ENCODE data around the gene FMNL3. TPM values are rescaled to one million over a fixed set of nuclear protein-coding genes. Genes with fewer than 3 reads are reported as not detected.

Gene FMNL3
- total RNA-seq, 1 experiment from 2014 or later: 11.4 TPM

GRCh38 chr12:49632986-49633702, 74.1 kb downstream of the FMNL3 start:
- Histone ChIP-seq H3K36me3 (ENCODE audit: insufficient read depth, low read length) (no peaks in the 10 kb centered on the region), H3K4me3 (ENCODE audit: low read length) (no peak overlapping the region), H2AFZ (ENCODE audit: low read length) (no peak overlapping the region), H3K79me2 (ENCODE audit: low read length) (no peaks in the 10 kb centered on the region), H3K9ac (ENCODE audit: low read length) (no peak overlapping the region), H3K27ac (ENCODE audit: low read length) (no peak overlapping the region), H3K9me2 (replicated peaks; ENCODE audit: insufficient read depth, low read length) (no peaks in the 10 kb centered on the region), H3K4me2 (ENCODE audit: low read depth, low read length, poor library complexity, severe bottlenecking) (no peak overlapping the region), H3K27me3 (ENCODE audit: low read length) (no peaks in the 10 kb centered on the region), H3K9me3 (ENCODE audit: low read length) (no peaks in the 10 kb centered on the region), H3K4me1 (ENCODE audit: low read length) (no peaks in the 10 kb centered on the region), H4K20me1 (ENCODE audit: insufficient read depth, low read depth, low read length) (no peaks in the 10 kb centered on the region)
- no peak for DNase-seq

DNA sequence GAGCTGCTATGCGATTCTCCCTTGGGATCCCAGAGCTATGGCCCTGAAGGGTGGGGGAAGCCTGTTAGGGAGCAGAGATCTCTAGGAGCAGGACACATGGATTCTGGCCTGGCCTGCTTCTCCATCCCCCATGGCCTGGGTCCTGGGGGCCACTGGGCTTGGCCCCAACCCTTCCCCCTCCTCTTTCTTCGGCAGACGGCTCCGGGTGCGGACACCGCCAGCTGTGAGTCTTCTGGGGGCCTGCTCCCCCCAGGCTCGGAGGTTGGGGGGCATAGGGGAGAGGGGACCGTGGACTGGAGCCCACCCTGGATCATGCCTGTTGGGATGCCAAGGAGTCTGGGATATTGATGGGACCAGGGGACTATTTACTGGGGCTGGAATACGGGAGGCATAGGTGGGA, 74.8 kb downstream of the FMNL3 start:
- H3K9ac ChIP-seq (ENCODE audit: low read length): no peak overlapping the region
- no peak overlapping the region for H3K4me3 ChIP-seq (ENCODE audit: low read length)
- H3K27ac ChIP-seq (ENCODE audit: low read length): no peak overlapping the region
- H3K79me2 ChIP-seq (ENCODE audit: low read length): no peaks in the 10 kb centered on the region
- H3K9me2 ChIP-seq (replicated peaks; ENCODE audit: insufficient read depth, low read length): no peaks in the 10 kb centered on the region
- H4K20me1 ChIP-seq (ENCODE audit: insufficient read depth, low read depth, low read length): no peaks in the 10 kb centered on the region
- no peaks in the 10 kb centered on the region for H3K36me3 ChIP-seq (ENCODE audit: insufficient read depth, low read length)
- no peaks in the 10 kb centered on the region for H3K27me3 ChIP-seq (ENCODE audit: low read length)
- no peaks in the 10 kb centered on the region for H3K4me1 ChIP-seq (ENCODE audit: low read length)
- H3K4me2 ChIP-seq (ENCODE audit: low read depth, low read length, poor library complexity, severe bottlenecking): no peak overlapping the region
- no peak for DNase-seq
- H2AFZ ChIP-seq (ENCODE audit: low read length): no peak overlapping the region
- H3K9me3 ChIP-seq (ENCODE audit: low read length): no peaks in the 10 kb centered on the region

GRCh38 chr12:49631336-49631907, 75.8 kb downstream of the FMNL3 start:
- H3K9ac ChIP-seq (ENCODE audit: low read length): no peak overlapping the region
- no peaks in the 10 kb centered on the region for H3K27me3 ChIP-seq (ENCODE audit: low read length)
- H3K9me3 ChIP-seq (ENCODE audit: low read length): no peaks in the 10 kb centered on the region
- H4K20me1 ChIP-seq (ENCODE audit: insufficient read depth, low read depth, low read length): no peaks in the 10 kb centered on the region
- no peak for DNase-seq
- H3K4me3 ChIP-seq (ENCODE audit: low read length): no peak overlapping the region
- H3K27ac ChIP-seq (ENCODE audit: low read length): no peak overlapping the region
- no peaks in the 10 kb centered on the region for H3K36me3 ChIP-seq (ENCODE audit: insufficient read depth, low read length)
- H3K79me2 ChIP-seq (ENCODE audit: low read length): no peaks in the 10 kb centered on the region
- no peak overlapping the region for H3K4me2 ChIP-seq (ENCODE audit: low read depth, low read length, poor library complexity, severe bottlenecking)
- H2AFZ ChIP-seq (ENCODE audit: low read length): no peak overlapping the region
- no peaks in the 10 kb centered on the region for H3K4me1 ChIP-seq (ENCODE audit: low read length)
- no peaks in the 10 kb centered on the region for H3K9me2 ChIP-seq (replicated peaks; ENCODE audit: insufficient read depth, low read length)

GRCh38 chr12:49627752-49628360, 79.3 kb downstream of the FMNL3 start:
- H2AFZ ChIP-seq (ENCODE audit: low read length): no peak overlapping the region
- H3K9me3 ChIP-seq (ENCODE audit: low read length): no peaks in the 10 kb centered on the region
- peaks cover 2% of the 10 kb centered on the region for H3K4me1 ChIP-seq (ENCODE audit: low read length)
- no peaks in the 10 kb centered on the region for H3K36me3 ChIP-seq (ENCODE audit: insufficient read depth, low read length)
- no peaks in the 10 kb centered on the region for H4K20me1 ChIP-seq (ENCODE audit: insufficient read depth, low read depth, low read length)
- H3K4me3 ChIP-seq (ENCODE audit: low read length): no peak overlapping the region
- H3K27me3 ChIP-seq (ENCODE audit: low read length): no peaks in the 10 kb centered on the region
- no peak overlapping the region for H3K4me2 ChIP-seq (ENCODE audit: low read depth, low read length, poor library complexity, severe bottlenecking)
- H3K79me2 ChIP-seq (ENCODE audit: low read length): no peaks in the 10 kb centered on the region
- no peak overlapping the region for H3K9ac ChIP-seq (ENCODE audit: low read length)
- no peaks in the 10 kb centered on the region for H3K9me2 ChIP-seq (replicated peaks; ENCODE audit: insufficient read depth, low read length)
- no peak for DNase-seq
- H3K27ac ChIP-seq (ENCODE audit: low read length): no peak overlapping the region

DNA sequence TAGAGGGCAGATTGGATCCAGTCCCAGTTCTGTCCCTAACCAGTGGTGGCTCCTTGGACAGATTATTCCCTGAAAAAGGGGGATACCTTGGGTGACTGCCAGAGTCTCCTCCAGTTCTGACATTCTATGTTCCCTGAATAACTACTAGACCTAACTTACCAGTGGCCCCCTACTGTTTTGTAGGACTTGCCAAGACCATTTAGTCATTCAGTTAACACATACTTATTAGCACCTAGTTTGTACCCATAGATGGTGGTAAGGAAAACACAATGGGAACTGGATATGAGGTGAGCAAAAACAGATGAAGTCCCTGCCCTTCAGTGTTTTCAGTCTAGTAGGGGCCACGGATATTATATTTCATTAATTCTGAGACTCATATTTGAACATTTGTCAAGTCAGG, 80.4 kb downstream of the FMNL3 start:
- H3K9me2 ChIP-seq (replicated peaks; ENCODE audit: insufficient read depth, low read length): no peaks in the 10 kb centered on the region
- H3K9me3 ChIP-seq (ENCODE audit: low read length): no peaks in the 10 kb centered on the region
- no peak overlapping the region for H3K4me2 ChIP-seq (ENCODE audit: low read depth, low read length, poor library complexity, severe bottlenecking)

GRCh38 chr12:49626169-49626835, 80.9 kb downstream of the FMNL3 start:
- DNase-seq: no peak
- no peak overlapping the region for H3K4me3 ChIP-seq (ENCODE audit: low read length)
- H3K79me2 ChIP-seq (ENCODE audit: low read length): no peaks in the 10 kb centered on the region
- no peaks in the 10 kb centered on the region for H3K9me3 ChIP-seq (ENCODE audit: low read length)
- H4K20me1 ChIP-seq (ENCODE audit: insufficient read depth, low read depth, low read length): no peaks in the 10 kb centered on the region
- H3K4me2 ChIP-seq (ENCODE audit: low read depth, low read length, poor library complexity, severe bottlenecking): no peak overlapping the region
- H2AFZ ChIP-seq (ENCODE audit: low read length): no peak overlapping the region
- no peak overlapping the region for H3K9ac ChIP-seq (ENCODE audit: low read length)
- peaks cover 18% of the 10 kb centered on the region for H3K4me1 ChIP-seq (ENCODE audit: low read length)
- H3K36me3 ChIP-seq (ENCODE audit: insufficient read depth, low read length): no peaks in the 10 kb centered on the region
- H3K27ac ChIP-seq (ENCODE audit: low read length): no peak overlapping the region
- no peaks in the 10 kb centered on the region for H3K9me2 ChIP-seq (replicated peaks; ENCODE audit: insufficient read depth, low read length)
- no peaks in the 10 kb centered on the region for H3K27me3 ChIP-seq (ENCODE audit: low read length)

More for the DNA sequence above, 80.4 kb downstream of the FMNL3 start:
- Histone ChIP-seq H3K4me3 (ENCODE audit: low read length) (no peak overlapping the region), H3K36me3 (ENCODE audit: insufficient read depth, low read length) (no peaks in the 10 kb centered on the region), H2AFZ (ENCODE audit: low read length) (no peak overlapping the region), H3K27ac (ENCODE audit: low read length) (no peak overlapping the region), H3K9ac (ENCODE audit: low read length) (no peak overlapping the region), H3K79me2 (ENCODE audit: low read length) (no peaks in the 10 kb centered on the region), H4K20me1 (ENCODE audit: insufficient read depth, low read depth, low read length) (no peaks in the 10 kb centered on the region), H3K27me3 (ENCODE audit: low read length) (no peaks in the 10 kb centered on the region), H3K4me1 (ENCODE audit: low read length) (peaks cover 13% of the 10 kb centered on the region)
- DNase-seq: no peak

- Histone ChIP-seq H3K36me3 (ENCODE audit: insufficient read depth, low read length) (no peaks in the 10 kb centered on the region), H3K4me3 (ENCODE audit: low read length) (no peak overlapping the region), H3K4me2 (ENCODE audit: low read depth, low read length, poor library complexity, severe bottlenecking) (no peak overlapping the region), H3K9me3 (ENCODE audit: low read length) (no peaks in the 10 kb centered on the region), H3K27me3 (ENCODE audit: low read length) (no peaks in the 10 kb centered on the region), H2AFZ (ENCODE audit: low read length) (no peak overlapping the region), H3K9me2 (replicated peaks; ENCODE audit: insufficient read depth, low read length) (no peaks in the 10 kb centered on the region), H3K27ac (ENCODE audit: low read length) (no peak overlapping the region), H4K20me1 (ENCODE audit: insufficient read depth, low read depth, low read length) (no peaks in the 10 kb centered on the region), H3K9ac (ENCODE audit: low read length) (no peak overlapping the region), H3K79me2 (ENCODE audit: low read length) (no peaks in the 10 kb centered on the region), H3K4me1 (ENCODE audit: low read length) (peaks cover 21% of the 10 kb centered on the region)
- DNase-seq: no peak
Measured at GRCh38 chr12:49624921-49625577, 82.2 kb downstream of the FMNL3 start.

Measured in Karpas-422 (cell line).